LNCaP clone FGC (cell line): ENCODE results near the gene GPHN.

Source experiments
- DNase-seq: peaks from one replicate; pipeline ENCODE4 v3.0.0-alpha.2; 2011; ENCODE audit warnings: low read depth
- H3K4me3 ChIP-seq: 2 replicates; pipeline ENCODE4 v1.5.1; 2011; ENCODE audit warnings: mild to moderate bottlenecking, low read depth, low read length, control low read depth
- TF ChIP-seq, protein P1 (sequence below): IDR thresholded peaks from 2 replicates; pipeline ENCODE4 v1.5.1; 2012; ENCODE audit warnings: mild to moderate bottlenecking; ENCODE audit not compliant: control insufficient read depth, insufficient read depth; ENCODE audit errors: extremely low read depth

The GPHN gene

DNA sequence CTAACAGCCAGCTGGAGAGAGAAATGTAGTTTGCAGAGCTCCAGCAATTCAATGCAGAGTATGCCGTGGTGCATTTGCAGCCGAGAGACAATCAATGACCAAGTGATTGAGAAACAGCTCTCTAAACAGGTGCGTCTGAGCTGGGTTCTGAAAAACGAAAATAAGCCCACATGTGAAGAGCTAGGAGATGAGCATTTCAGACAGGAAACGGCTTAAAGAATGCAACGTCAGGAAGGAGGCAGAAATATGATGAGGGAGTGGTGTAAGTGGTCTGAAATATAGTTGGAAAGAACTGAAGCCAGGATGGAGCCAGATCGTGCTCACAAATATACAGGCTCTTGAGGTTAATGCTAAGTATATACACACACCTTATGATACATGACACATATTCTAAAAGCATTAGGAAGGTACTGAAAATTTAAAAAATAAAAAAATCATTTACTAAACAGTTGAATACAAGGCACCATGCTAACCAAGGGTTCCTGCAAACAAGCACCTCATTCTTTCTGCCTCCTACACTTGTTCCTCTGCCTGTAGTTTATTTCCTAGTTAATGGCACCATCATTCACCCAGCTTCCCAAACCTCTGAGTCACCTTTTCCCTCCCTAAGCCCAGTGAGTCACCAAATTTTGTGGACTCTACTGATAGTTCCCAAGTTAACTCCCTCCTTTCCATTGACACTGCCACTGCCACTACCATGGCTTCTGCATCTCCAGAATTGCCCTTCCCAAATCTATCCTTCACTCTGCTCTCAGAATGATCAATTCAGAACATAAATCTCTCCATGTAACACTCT lies 679.0 kb downstream of the GPHN start:
- H3K4me3 ChIP-seq, result no peak overlapping the region
- TF ChIP-seq, protein P1, sequence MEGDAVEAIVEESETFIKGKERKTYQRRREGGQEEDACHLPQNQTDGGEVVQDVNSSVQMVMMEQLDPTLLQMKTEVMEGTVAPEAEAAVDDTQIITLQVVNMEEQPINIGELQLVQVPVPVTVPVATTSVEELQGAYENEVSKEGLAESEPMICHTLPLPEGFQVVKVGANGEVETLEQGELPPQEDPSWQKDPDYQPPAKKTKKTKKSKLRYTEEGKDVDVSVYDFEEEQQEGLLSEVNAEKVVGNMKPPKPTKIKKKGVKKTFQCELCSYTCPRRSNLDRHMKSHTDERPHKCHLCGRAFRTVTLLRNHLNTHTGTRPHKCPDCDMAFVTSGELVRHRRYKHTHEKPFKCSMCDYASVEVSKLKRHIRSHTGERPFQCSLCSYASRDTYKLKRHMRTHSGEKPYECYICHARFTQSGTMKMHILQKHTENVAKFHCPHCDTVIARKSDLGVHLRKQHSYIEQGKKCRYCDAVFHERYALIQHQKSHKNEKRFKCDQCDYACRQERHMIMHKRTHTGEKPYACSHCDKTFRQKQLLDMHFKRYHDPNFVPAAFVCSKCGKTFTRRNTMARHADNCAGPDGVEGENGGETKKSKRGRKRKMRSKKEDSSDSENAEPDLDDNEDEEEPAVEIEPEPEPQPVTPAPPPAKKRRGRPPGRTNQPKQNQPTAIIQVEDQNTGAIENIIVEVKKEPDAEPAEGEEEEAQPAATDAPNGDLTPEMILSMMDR, result no peak
- DNase-seq, result no peak

DNA sequence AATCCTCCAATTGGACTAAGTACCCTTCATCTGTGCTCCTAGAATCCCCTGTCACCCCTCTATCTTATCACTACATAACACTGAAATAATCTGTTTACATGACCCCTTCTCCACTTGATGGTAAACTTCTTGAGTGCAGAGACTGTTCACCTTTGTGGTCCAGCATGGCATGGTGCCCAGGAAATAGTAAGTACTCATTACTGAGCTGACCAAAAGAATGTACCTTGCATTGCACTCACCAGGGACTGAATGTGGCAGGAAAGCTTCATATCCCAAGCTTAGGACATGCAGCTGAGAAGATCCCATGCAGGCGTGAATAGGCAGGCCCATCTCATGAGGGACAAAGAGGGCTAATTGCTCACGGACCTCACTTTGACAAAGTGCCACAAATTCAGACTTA lies 679.9 kb downstream of the GPHN start:
- TF ChIP-seq, protein P1, result no peak
- peak; percentile 10 for DNase-seq
- H3K4me3 ChIP-seq, result no peak overlapping the region

DNA sequence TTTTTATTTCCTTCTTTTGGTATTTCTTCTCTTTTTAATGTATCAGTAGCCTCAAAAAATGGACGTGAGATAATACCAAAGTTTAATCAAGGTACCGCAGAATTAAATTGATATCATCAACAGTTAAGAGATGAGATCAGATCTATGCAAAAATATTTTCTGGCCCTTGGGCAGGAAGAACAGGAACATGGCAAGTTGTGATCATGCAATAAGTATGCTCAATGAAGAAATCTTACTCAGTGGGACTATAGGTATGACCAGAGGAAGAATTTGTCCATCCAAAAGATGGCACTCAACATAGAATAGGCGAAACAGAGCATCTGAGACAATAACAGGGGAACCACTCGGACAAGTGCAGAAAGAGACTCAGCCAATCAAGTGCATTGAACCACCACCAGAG lies 680.4 kb downstream of the GPHN start:
- TF ChIP-seq, protein P1, result no peak
- no peak for DNase-seq
- no peak overlapping the region for H3K4me3 ChIP-seq

DNA sequence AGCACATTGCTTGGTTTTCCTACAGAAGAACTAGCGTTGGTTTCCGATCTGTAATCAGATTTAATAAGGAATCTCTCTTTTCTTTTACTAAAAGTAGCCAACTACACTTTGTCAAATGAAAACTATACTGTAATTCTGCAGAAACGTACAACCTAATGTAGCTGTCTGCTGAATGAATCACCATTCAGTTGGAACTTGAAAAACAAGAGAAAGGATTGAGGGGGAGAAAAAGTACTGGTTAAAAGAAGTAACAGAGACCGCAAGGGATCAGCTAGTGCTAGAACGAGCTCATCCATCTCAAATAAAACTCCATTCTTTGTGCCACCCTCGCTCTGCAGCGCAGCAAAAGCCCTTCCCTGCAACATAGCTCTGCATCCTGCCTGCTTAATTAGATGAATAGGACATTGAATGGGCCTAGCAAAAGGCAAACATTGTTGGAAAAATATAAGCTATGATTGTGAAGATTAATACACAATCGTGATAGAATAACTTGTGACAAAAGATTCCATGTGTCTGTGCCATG lies 683.9 kb downstream of the GPHN start:
- no peak overlapping the region for H3K4me3 ChIP-seq
- TF ChIP-seq, protein P1, result no peak
- no peak for DNase-seq

DNA sequence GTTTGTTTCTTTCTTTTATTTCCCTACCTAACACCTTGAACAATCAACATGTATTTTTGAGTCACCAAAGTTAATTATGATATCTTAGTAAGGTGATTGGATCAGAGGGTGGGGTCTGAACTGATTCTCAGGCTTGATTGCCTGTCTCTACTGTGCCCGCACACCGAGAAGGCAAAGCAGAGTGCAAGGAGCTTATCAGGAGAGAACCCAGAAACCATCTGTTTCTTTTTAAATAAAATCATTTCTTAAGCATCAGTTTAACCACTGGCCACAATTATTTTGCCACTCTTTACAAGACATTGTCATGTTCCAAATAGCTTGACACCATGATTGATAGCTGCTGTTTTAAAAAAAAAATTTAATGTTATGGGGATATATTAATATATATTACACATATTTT lies 684.4 kb downstream of the GPHN start:
- no peak overlapping the region for H3K4me3 ChIP-seq
- TF ChIP-seq, protein P1, result no peak
- no peak for DNase-seq

DNA sequence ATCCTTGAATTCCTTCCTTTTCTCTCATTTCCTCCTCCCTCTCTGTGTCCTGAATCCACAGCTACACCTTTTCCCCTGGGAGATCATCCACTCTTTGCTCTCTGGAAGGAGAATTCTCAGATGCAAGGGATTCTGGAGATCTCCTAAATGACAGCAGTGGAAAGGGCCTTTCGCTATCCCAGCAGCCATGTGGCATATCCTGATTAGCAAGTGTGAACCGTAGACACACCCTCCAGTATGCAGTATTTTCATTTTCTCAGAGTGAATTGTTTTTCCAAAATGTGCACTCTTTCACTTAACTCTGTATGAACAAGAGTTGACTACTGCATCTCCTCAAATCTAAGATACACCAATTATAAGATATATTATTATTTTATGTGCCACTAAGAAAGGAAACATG lies 687.3 kb downstream of the GPHN start:
- no peak for DNase-seq
- H3K4me3 ChIP-seq, result no peak overlapping the region
- TF ChIP-seq, protein P1, result no peak

DNA sequence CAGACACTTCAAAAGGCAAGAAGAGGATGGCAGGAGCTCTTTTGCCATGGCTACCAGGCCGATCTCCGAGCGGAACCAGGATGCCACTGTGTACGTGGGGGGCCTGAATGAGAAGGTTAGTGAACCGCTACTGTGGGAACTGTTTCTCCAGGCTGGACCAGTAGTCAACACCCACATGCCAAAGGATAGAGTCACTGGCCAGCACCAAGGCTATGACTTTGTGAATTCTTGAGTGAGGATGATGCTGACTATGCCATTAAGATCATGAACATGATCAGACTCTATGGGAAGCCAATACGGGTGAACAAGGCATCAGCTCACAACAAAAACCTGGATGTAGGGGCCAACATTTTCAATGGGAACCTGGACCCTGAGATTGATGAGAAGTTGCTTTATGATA lies 691.1 kb downstream of the GPHN start:
- H3K4me3 ChIP-seq, result no peak overlapping the region
- TF ChIP-seq, protein P1, result no peak
- DNase-seq, result no peak
